Kidney epithelial cell (primary cell): ENCODE data around the gene BCKDHA. TPM values are rescaled to one million over a fixed set of nuclear protein-coding genes. Genes with fewer than 3 reads are reported as not detected.

Experiments
- DNase-seq: peaks from one replicate; pipeline ENCODE4 v3.0.0-alpha.2; 2010; ENCODE audit warnings: low read depth
- H3K27me3 ChIP-seq: 2 replicates; pipeline ENCODE4 v1.6.0; 2011; ENCODE audit warnings: low read length; ENCODE audit not compliant: control insufficient read depth, insufficient read depth
- H3K36me3 ChIP-seq: 2 replicates; pipeline ENCODE4 v1.5.1; 2011; ENCODE audit warnings: low read length; ENCODE audit not compliant: control insufficient read depth, insufficient read depth
- H3K4me3 ChIP-seq: 2 replicates; pipeline ENCODE4 v1.5.1; 2011; ENCODE audit warnings: low read depth, mild to moderate bottlenecking, control low read depth, low read length
- CTCF ChIP-seq: IDR thresholded peaks from 2 replicates; pipeline ENCODE4 v1.5.1; 2011; ENCODE audit warnings: mild to moderate bottlenecking, moderate library complexity, low read length, control low read depth, inconsistent platforms; ENCODE audit not compliant: insufficient read depth, poor library complexity, severe bottlenecking
- total RNA-seq: library from RNA; depleted of rRNA; stranded (reverse); fragments of >200 nt; gene quantifications from 2 replicates; pipeline ENCODE4 v1.2.3, GENCODE V29; 2015

BCKDHA gene
- total RNA-seq, 1 donor from 2014 or later = 49.5 TPM

- DNase-seq = no peak
- H3K36me3 ChIP-seq = no peaks in the 10 kb centered on the region
- H3K27me3 ChIP-seq = no peaks in the 10 kb centered on the region
- no peak overlapping the region for H3K4me3 ChIP-seq
- TF ChIP-seq CTCF = no peak
Observed at GRCh38 chr19:41424335-41425173, 26.9 kb downstream of the BCKDHA start.

GRCh38 chr19:41425174-41426115 lies 27.8 kb downstream of the BCKDHA start:
- no peak overlapping the region for H3K4me3 ChIP-seq
- DNase-seq = no peak

GRCh38 chr19:41426116-41426841 lies 28.7 kb downstream of the BCKDHA start:
- TF ChIP-seq CTCF = no peak
- no peak for DNase-seq
- Histone ChIP-seq H3K36me3 (peaks cover 1% of the 10 kb centered on the region), H3K4me3 (no peak overlapping the region), H3K27me3 (no peaks in the 10 kb centered on the region)

More at GRCh38 chr19:41425174-41426115, 27.8 kb downstream of the BCKDHA start:
- no peak for TF ChIP-seq CTCF
- Histone ChIP-seq H3K36me3 (peaks cover 1% of the 10 kb centered on the region), H3K27me3 (no peaks in the 10 kb centered on the region)

GRCh38 chr19:41426952-41427646 lies 29.5 kb downstream of the BCKDHA start, which contains the start of gene B3GNT8:
TSS of gene B3GNT8 (minus strand) at chr19:41427374. CDS start at chr19:41426778, 596 bp downstream.
- H3K4me3 ChIP-seq = peak within 1 kb of the TSS; percentile 24
- no peaks in the 10 kb centered on the region for H3K27me3 ChIP-seq
- TF ChIP-seq CTCF = no peak
- peaks cover 1% of the 10 kb centered on the region for H3K36me3 ChIP-seq
- peak; percentile 12 for DNase-seq

- Histone ChIP-seq H3K27me3 (no peaks in the 10 kb centered on the region), H3K4me3 (peak overlapping the region; percentile 19), H3K36me3 (peaks cover 1% of the 10 kb centered on the region)
- no peak for DNase-seq
- no peak for TF ChIP-seq CTCF
Observed at GRCh38 chr19:41427647-41428480, 30.2 kb downstream of the BCKDHA start.
